ENCODE measurements around the gene MDM2.
"Not testable (repeated sequence)": the region's sequence is repeated elsewhere in the genome, so short reads cannot be mapped to it uniquely, and the experiment has no call there.

MDM2 gene

GRCh38 chr12:68854554-68854953 is 46.6 kb downstream of the MDM2 start:
- no peak for DNase-seq

- DNase-seq: no peak
Measured at GRCh38 chr12:68855111-68855510, 47.1 kb downstream of the MDM2 start.

GRCh38 chr12:68855771-68856170 is 47.8 kb downstream of the MDM2 start:
- no peak for DNase-seq

- no peak for DNase-seq
Measured at GRCh38 chr12:68856510-68856909, 48.5 kb downstream of the MDM2 start.

- no peak for DNase-seq
Measured at GRCh38 chr12:68861890-68862289, 53.9 kb downstream of the MDM2 start.

- no peak for DNase-seq
Measured at GRCh38 chr12:68863109-68863770, 55.3 kb downstream of the MDM2 start.

- DNase-seq: not testable (repeated sequence)
Measured at GRCh38 chr12:68863886-68864454, 56.0 kb downstream of the MDM2 start.

GRCh38 chr12:68864604-68865003 is 56.6 kb downstream of the MDM2 start:
- DNase-seq: no peak

- no peak for DNase-seq
Measured at GRCh38 chr12:68865399-68866164, 57.6 kb downstream of the MDM2 start.

- no peak for DNase-seq
Measured at GRCh38 chr12:68866950-68867349, 59.0 kb downstream of the MDM2 start.

GRCh38 chr12:68867606-68868005 is 59.6 kb downstream of the MDM2 start:
- DNase-seq: no peak

GRCh38 chr12:68868043-68868790 is 60.2 kb downstream of the MDM2 start:
- DNase-seq: no peak

GRCh38 chr12:68870011-68870410 is 62.0 kb downstream of the MDM2 start:
- DNase-seq: no peak

- DNase-seq: no peak
Measured at GRCh38 chr12:68870443-68870842, 62.5 kb downstream of the MDM2 start.

- DNase-seq: no peak
Measured at GRCh38 chr12:68871396-68871795, 63.4 kb downstream of the MDM2 start.

- no peak for DNase-seq
Measured at GRCh38 chr12:68871921-68872320, 63.9 kb downstream of the MDM2 start.

- no peak for DNase-seq
Measured at GRCh38 chr12:68873316-68873715, 65.3 kb downstream of the MDM2 start.

- no peak for DNase-seq
Measured at GRCh38 chr12:68876461-68876860, 68.5 kb downstream of the MDM2 start.

- DNase-seq: no peak
Measured at GRCh38 chr12:68877583-68877982, 69.6 kb downstream of the MDM2 start.

GRCh38 chr12:68878283-68878682 is 70.3 kb downstream of the MDM2 start:
- no peak for DNase-seq

- no peak for DNase-seq
Measured at GRCh38 chr12:68878846-68879245, 70.9 kb downstream of the MDM2 start.

- DNase-seq: no peak
Measured at GRCh38 chr12:68880660-68881325, 72.8 kb downstream of the MDM2 start.
